Measurements from ENCODE around the gene GOLM1. TPM values are rescaled to one million over a fixed set of nuclear protein-coding genes. Genes with fewer than 3 reads are reported as not detected.

GOLM1 gene
- total RNA-seq, 1 donor from 2014 or later, result 92.6 TPM

DNA sequence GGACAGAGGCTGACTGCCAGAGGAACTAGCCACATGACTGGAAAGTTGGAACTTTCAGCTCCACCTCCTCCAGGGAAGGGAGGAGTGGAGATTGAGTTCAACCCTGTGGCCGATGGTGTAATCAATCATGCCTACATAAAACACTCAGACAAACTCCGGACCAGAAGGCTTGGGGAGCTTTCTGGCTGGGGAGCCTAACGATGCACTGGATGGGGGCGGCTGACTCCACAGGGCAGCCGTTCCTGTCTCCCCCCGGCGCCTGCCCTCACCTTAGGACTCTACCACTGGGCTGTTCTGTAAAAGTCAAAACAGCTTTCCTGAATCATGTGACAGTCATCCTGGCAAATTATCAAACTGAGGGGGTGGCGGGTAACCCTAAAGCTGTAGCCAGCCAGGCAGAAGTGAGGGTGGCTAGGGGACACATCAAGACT lies 58.0 kb downstream of the GOLM1 start:
- H3K36me3 ChIP-seq (ENCODE audit: control insufficient read depth, insufficient read depth, low read length), result no peaks in the 10 kb centered on the region
- H3K4me3 ChIP-seq (ENCODE audit: low read depth, low read length), result no peak overlapping the region
- TF ChIP-seq, protein P1, sequence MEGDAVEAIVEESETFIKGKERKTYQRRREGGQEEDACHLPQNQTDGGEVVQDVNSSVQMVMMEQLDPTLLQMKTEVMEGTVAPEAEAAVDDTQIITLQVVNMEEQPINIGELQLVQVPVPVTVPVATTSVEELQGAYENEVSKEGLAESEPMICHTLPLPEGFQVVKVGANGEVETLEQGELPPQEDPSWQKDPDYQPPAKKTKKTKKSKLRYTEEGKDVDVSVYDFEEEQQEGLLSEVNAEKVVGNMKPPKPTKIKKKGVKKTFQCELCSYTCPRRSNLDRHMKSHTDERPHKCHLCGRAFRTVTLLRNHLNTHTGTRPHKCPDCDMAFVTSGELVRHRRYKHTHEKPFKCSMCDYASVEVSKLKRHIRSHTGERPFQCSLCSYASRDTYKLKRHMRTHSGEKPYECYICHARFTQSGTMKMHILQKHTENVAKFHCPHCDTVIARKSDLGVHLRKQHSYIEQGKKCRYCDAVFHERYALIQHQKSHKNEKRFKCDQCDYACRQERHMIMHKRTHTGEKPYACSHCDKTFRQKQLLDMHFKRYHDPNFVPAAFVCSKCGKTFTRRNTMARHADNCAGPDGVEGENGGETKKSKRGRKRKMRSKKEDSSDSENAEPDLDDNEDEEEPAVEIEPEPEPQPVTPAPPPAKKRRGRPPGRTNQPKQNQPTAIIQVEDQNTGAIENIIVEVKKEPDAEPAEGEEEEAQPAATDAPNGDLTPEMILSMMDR (IDR thresholded peaks at IDR 0.05; ENCODE audit: insufficient read depth, low read length, poor library complexity, severe bottlenecking), result no peak
- no peak for DNase-seq (ENCODE audit: low read depth)
- H3K27me3 ChIP-seq (ENCODE audit: control insufficient read depth, insufficient read depth, low read length), result no peaks in the 10 kb centered on the region

DNA sequence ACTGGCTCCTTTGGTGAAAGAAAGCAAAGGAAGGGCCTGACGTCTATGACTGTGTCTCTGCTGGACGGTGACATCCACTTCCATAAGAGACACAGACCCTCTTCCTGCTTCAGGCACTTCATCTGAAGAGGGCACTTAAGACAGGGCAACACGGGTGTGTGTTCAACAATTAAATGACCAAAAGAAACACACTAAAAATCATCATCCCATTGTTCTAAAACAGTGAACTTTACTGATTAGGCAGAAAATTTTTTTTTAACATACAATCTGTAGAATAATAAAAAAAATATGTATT lies 58.5 kb downstream of the GOLM1 start:
- DNase-seq (ENCODE audit: low read depth), result no peak
- H3K36me3 ChIP-seq (ENCODE audit: control insufficient read depth, insufficient read depth, low read length), result no peaks in the 10 kb centered on the region
- no peaks in the 10 kb centered on the region for H3K27me3 ChIP-seq (ENCODE audit: control insufficient read depth, insufficient read depth, low read length)
- H3K4me3 ChIP-seq (ENCODE audit: low read depth, low read length), result no peak overlapping the region
- TF ChIP-seq, protein P1 (IDR thresholded peaks at IDR 0.05; ENCODE audit: insufficient read depth, low read length, poor library complexity, severe bottlenecking), result no peak

DNA sequence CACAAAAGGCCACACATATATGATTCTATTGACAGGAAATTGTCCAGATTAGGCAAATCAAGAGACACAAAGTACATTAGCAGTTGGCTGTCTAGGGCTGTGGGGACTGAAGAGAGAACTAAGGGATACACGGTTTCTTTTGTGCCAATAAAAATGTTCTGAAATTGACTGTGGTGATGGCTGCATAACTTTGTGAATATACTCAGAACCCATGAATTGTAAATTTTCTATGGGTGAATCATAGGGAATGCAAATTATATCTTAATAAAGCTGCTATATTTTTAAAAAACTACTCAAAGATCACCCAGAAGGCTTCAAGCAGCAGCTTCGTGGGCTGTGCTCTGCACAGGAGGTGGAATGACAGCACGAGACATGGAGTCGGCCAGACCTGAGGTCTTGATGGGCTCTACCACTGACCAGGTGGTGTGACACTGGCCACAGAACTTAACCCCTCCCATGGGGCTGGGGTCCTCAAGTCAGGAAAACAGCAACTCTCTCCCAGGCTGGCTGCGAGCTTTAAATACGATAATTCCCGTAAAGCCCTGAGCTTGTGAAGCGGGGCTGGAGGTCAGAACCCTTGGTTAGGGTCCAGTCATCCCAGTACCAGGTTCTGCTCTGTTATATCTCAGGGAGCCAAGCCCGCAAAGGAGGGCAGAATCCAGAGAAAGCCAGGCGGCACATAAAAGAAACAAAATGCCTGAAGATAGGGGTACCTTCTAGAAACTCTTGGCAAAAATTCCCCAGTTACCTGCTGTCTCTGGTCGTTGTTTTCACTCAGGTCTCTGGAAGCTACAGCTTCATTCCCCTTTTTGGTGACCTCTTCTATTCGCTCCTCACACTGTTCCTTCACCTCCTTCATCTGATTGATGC lies 59.1 kb downstream of the GOLM1 start:
- Histone ChIP-seq H3K4me3 (ENCODE audit: low read depth, low read length) (no peak overlapping the region), H3K36me3 (ENCODE audit: control insufficient read depth, insufficient read depth, low read length) (no peaks in the 10 kb centered on the region), H3K27me3 (ENCODE audit: control insufficient read depth, insufficient read depth, low read length) (no peaks in the 10 kb centered on the region)
- TF ChIP-seq, protein P1 (IDR thresholded peaks at IDR 0.05; ENCODE audit: insufficient read depth, low read length, poor library complexity, severe bottlenecking), result no peak
- no peak for DNase-seq (ENCODE audit: low read depth)

DNA sequence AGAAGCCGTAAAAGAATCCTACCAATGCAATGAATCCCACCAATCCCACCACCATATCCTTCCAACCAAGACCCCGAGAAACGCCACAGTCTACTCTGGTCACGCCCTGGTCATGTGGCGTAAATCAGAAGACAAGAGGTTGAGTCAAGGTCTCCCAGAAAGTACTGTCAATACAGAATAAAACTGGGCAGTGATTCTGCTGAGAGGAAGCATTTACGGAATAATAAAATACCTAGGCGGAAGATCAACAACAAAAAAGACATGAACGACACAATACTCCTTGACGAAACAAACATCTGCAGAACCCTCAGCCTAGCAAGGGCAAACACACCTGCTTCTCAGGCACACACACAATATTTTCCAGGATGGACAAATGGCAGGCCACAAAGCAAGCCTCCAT lies 62.8 kb downstream of the GOLM1 start:
- no peaks in the 10 kb centered on the region for H3K36me3 ChIP-seq (ENCODE audit: control insufficient read depth, insufficient read depth, low read length)
- DNase-seq (ENCODE audit: low read depth), result no peak
- TF ChIP-seq, protein P1 (IDR thresholded peaks at IDR 0.05; ENCODE audit: insufficient read depth, low read length, poor library complexity, severe bottlenecking), result no peak
- H3K27me3 ChIP-seq (ENCODE audit: control insufficient read depth, insufficient read depth, low read length), result no peaks in the 10 kb centered on the region
- no peak overlapping the region for H3K4me3 ChIP-seq (ENCODE audit: low read depth, low read length)

DNA sequence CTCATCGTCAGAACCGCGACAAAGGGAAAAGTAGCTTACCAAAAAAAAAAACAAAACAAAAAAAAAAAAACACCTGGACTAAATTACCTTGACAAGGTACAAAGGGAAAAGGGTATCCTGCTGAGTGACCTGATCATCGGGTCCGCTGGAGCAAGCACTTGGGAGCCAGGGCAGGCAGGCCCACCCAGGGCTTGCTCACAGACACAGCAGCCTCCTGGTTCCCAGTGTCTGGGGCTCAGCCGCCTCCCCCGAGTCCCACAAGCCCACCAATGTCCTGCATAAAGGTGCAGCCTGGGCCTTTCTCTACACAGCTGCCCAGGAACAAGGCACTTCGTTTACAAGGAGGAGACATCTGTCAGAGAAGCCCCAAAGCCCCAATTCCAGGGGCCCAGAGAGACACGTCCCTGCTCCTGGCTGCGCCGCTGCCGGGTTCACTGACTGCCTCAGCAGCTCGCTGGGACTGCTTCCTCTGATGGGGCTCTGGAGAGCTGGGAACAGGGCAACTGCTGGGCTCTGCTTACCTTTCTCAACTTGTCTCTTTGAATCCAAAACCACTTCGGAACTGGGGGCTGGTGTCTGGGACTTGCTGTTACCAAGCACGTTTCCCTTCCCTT lies 63.4 kb downstream of the GOLM1 start:
- Histone ChIP-seq H3K36me3 (ENCODE audit: control insufficient read depth, insufficient read depth, low read length) (no peaks in the 10 kb centered on the region), H3K4me3 (ENCODE audit: low read depth, low read length) (no peak overlapping the region), H3K27me3 (ENCODE audit: control insufficient read depth, insufficient read depth, low read length) (no peaks in the 10 kb centered on the region)
- TF ChIP-seq, protein P1 (IDR thresholded peaks at IDR 0.05; ENCODE audit: insufficient read depth, low read length, poor library complexity, severe bottlenecking), result no peak
- no peak for DNase-seq (ENCODE audit: low read depth)

Data from kidney epithelial cell (primary cell).